ENCODE data around the gene TEX29. TPM values are rescaled to one million over a fixed set of nuclear protein-coding genes. Genes with fewer than 3 reads are reported as not detected.

The TEX29 gene
- polyA plus RNA-seq, 3 donors, result 0.28 to 0.89 (median 0.56) TPM

- no peak for DNase-seq
These were observed 70.3 kb downstream of the TEX29 start for GRCh38 chr13:111390522-111391270.

- no peak for DNase-seq
These were observed 72.0 kb downstream of the TEX29 start for GRCh38 chr13:111392486-111392885.

GRCh38 chr13:111393221-111393790 is 72.9 kb downstream of the TEX29 start:
- DNase-seq, result no peak

Other genes with a start within 250 kb of the TEX29 start
- gene ARHGEF7, start 205.3 kb upstream of the TEX29 start, polyA plus RNA-seq (ENCODE audit: insufficient read length in 3 of 3), result 10 to 100 TPM; 61.6 to 76.2 (median 75.3) TPM

All from renal pelvis (tissue), 4 donors.